Loucy (cell line): ENCODE data around the gene DUSP9.

Experiments
- H2AFZ ChIP-seq: fragments of 200-600 bp; sonication (generic); 2 replicates; pipeline ENCODE4 v1.6.0; 2016; ENCODE audit warnings: antibody characterized with exemption, mild to moderate bottlenecking, low read length, moderate library complexity
- H3F3A ChIP-seq: fragments of 200-600 bp; 2 replicates; pipeline ENCODE4 v1.6.0; 2016; ENCODE audit warnings: antibody characterized with exemption, low read depth, mild to moderate bottlenecking
- H3K27me3 ChIP-seq: fragments of 200-600 bp; sonication (generic); 2 replicates; pipeline ENCODE4 v1.6.1; 2014; ENCODE audit warnings: low read length, mild to moderate bottlenecking; ENCODE audit not compliant: insufficient read depth, poor library complexity, severe bottlenecking
- H3K36me3 ChIP-seq: fragments of 200-600 bp; sonication (generic); 2 replicates; pipeline ENCODE4 v1.6.1; 2016; ENCODE audit warnings: low read length; ENCODE audit not compliant: insufficient read depth
- H3K4me1 ChIP-seq: fragments of 200-600 bp; sonication (generic); 2 replicates; pipeline ENCODE4 v1.5.1; 2014; ENCODE audit warnings: low read length, mild to moderate bottlenecking; ENCODE audit not compliant: insufficient read depth, poor library complexity, severe bottlenecking
- H3K4me2 ChIP-seq: fragments of 200-600 bp; sonication (generic); 2 replicates; pipeline ENCODE4 v1.6.0; 2014; ENCODE audit warnings: antibody characterized with exemption, low read length, low read depth, mild to moderate bottlenecking; ENCODE audit not compliant: poor library complexity, severe bottlenecking
- H3K4me3 ChIP-seq: fragments of 200-600 bp; sonication (generic); 2 replicates; pipeline ENCODE4 v1.5.1; 2014; ENCODE audit warnings: low read length, mild to moderate bottlenecking, mixed read lengths; ENCODE audit not compliant: poor library complexity, severe bottlenecking
- H3K79me2 ChIP-seq: fragments of 200-600 bp; sonication (generic); 2 replicates; pipeline ENCODE4 v1.6.1; 2014; ENCODE audit warnings: low read length; ENCODE audit not compliant: insufficient read depth
- H3K9ac ChIP-seq: fragments of 200-600 bp; sonication (generic); 2 replicates; pipeline ENCODE4 v1.6.0; 2014; ENCODE audit warnings: mild to moderate bottlenecking, low read depth, low read length, moderate library complexity; ENCODE audit not compliant: poor library complexity, severe bottlenecking
- H3K9me2 ChIP-seq: fragments of 200-600 bp; sonication (generic); replicated peaks from 2 replicates; pipeline ENCODE4 v1.6.1; 2016; ENCODE audit warnings: low read depth, low read length, mixed read lengths
- H3K9me3 ChIP-seq: fragments of 200-600 bp; sonication (generic); 2 replicates; pipeline ENCODE4 v1.6.1; 2014; ENCODE audit warnings: mild to moderate bottlenecking, antibody characterized with exemption, low read length, low read depth; ENCODE audit not compliant: insufficient read depth
- H4K20me1 ChIP-seq: fragments of 200-600 bp; sonication (generic); 2 replicates; pipeline ENCODE4 v1.6.0; 2014; ENCODE audit warnings: antibody characterized with exemption, low read length, mild to moderate bottlenecking; ENCODE audit not compliant: insufficient read depth, poor library complexity, severe bottlenecking
- CTCF ChIP-seq: fragments of 200-600 bp; sonication (generic); conservative IDR thresholded peaks from 2 replicates; pipeline ENCODE4 v1.5.1; 2014; ENCODE audit warnings: mild to moderate bottlenecking, antibody characterized with exemption, low read length
- EZH2phosphoT487 ChIP-seq: fragments of 200-600 bp; IDR thresholded peaks from 2 replicates; pipeline ENCODE4 v1.6.1; 2018; ENCODE audit warnings: antibody characterized with exemption, mild to moderate bottlenecking, moderate library complexity, borderline replicate concordance

The DUSP9 gene

DNA sequence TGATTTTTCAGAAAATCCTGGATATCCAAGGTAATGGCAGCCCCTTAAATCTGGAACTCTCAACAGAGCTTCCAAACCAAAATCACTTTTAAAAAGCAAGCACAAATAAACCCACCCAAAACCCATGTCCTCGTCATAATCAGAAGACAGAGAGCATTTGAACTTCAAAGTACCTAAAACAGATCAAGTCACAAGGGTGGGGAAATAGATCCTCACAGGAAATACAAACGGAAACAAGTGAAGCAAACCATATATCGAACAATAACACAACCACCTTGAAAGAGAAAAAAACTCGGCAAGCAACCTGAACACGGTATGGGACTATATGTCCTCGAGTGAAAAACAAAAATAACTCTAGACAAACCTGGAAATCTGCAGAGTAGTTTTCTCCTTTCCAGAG is 32.2 kb upstream of the DUSP9 start:
- 0 out of 2 replicates have a peak overlapping the region, but pooled peaks have one; percentile 10 for H2AFZ ChIP-seq
- H3K4me3 ChIP-seq: peak overlapping the region; percentile 10
- peak overlapping the region; percentile 22 for H3K4me2 ChIP-seq
- H3F3A ChIP-seq: no peaks in the 10 kb centered on the region
- H3K9ac ChIP-seq: no peak overlapping the region
- no peaks in the 10 kb centered on the region for H3K4me1 ChIP-seq
- H3K27me3 ChIP-seq: no peaks in the 10 kb centered on the region
- H4K20me1 ChIP-seq: no peaks in the 10 kb centered on the region
- TF ChIP-seq EZH2phosphoT487: no peak
- no peak for TF ChIP-seq CTCF
- no peaks in the 10 kb centered on the region for H3K36me3 ChIP-seq
- no peaks in the 10 kb centered on the region for H3K9me2 ChIP-seq
- no peaks in the 10 kb centered on the region for H3K9me3 ChIP-seq
- H3K79me2 ChIP-seq: no peaks in the 10 kb centered on the region

DNA sequence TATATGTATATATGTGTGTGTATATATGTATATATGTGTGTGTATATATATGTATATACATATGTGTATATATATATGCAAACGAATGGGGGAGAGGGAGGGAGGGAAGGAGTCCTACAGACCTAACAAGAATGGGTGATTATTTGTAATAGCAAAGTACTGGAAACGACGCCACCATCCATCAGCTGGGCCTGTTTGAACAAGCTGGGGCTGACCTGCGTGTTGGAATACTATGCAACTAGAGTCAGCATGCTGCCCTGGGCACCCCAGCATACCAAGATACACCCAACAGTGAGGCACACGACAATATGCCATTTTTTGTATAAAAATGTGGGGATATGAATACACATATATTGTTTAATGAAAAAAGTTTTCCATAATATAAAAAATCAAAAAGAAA is 26.4 kb upstream of the DUSP9 start:
- no peak overlapping the region for H3K4me3 ChIP-seq
- no peaks in the 10 kb centered on the region for H3K36me3 ChIP-seq
- no peaks in the 10 kb centered on the region for H3K79me2 ChIP-seq
- no peak overlapping the region for H3K9ac ChIP-seq
- H3K4me1 ChIP-seq: no peaks in the 10 kb centered on the region
- H3K4me2 ChIP-seq: no peak overlapping the region
- H3F3A ChIP-seq: no peaks in the 10 kb centered on the region
- H2AFZ ChIP-seq: no peak overlapping the region
- TF ChIP-seq CTCF (no peak), EZH2phosphoT487 (no peak)
- H3K27me3 ChIP-seq: no peaks in the 10 kb centered on the region
- H4K20me1 ChIP-seq: no peaks in the 10 kb centered on the region
- no peaks in the 10 kb centered on the region for H3K9me2 ChIP-seq
- H3K9me3 ChIP-seq: no peaks in the 10 kb centered on the region

DNA sequence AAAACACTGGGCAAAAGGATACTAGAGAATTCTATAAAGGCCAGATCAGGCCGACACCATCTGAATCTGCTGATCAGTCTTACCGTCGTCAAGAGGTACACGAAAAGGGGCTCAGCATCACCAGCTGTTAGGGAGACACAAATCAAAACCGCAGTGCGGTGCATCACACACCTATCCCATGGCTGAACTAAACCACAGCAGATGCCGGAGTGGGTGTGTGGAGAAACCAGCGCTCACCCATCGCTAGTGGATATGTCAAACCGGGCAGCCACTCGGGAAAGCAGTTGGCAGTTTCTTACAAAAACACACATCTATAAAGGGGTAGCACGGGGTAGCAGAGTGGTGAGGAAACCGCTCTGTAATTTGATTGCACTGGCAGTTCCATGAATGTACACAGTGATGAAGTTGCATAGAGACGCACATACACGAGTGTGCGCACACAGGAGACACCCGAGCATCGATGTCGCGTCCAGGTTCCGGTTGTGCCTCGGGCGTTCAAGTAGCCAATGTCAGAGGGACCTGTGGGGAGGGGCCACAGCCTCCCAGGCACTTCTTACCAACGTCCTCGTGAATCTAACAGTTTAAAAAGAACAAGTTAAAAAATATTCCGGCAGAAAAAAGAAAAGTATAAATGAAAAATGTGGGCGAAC is 24.9 kb upstream of the DUSP9 start:
- no peak overlapping the region for H3K4me2 ChIP-seq
- no peaks in the 10 kb centered on the region for H4K20me1 ChIP-seq
- no peaks in the 10 kb centered on the region for H3K4me1 ChIP-seq
- no peaks in the 10 kb centered on the region for H3K9me3 ChIP-seq
- no peaks in the 10 kb centered on the region for H3K9me2 ChIP-seq
- no peak overlapping the region for H3K4me3 ChIP-seq
- no peaks in the 10 kb centered on the region for H3K36me3 ChIP-seq
- no peak overlapping the region for H3K9ac ChIP-seq
- no peak for TF ChIP-seq EZH2phosphoT487
- TF ChIP-seq CTCF: no peak
- no peaks in the 10 kb centered on the region for H3K79me2 ChIP-seq
- no peaks in the 10 kb centered on the region for H3F3A ChIP-seq
- no peak overlapping the region for H2AFZ ChIP-seq
- no peaks in the 10 kb centered on the region for H3K27me3 ChIP-seq
